Esophagus squamous epithelium (tissue), 4 donors: ENCODE results near the gene SUSD3.

Experiments used
- CTCF ChIP-seq, 6 experiments: fragments of 450-650 bp in 4 of 6; fragments of 200-600 bp in 2 of 6; sonication (generic) in 2 of 6; IDR thresholded peaks; one replicate each; pipeline ENCODE4 v1.5.1; 2016 to 2019; ENCODE audit warnings: antibody characterized with exemption in 6 of 6, mild to moderate bottlenecking in 4 of 6, moderate library complexity in 4 of 6
- POLR2A ChIP-seq, 4 donors: fragments of 450-650 bp; IDR thresholded peaks; one replicate each; pipeline ENCODE4 v1.6.1; 2017; ENCODE audit warnings: antibody characterized with exemption in 4 of 4, mild to moderate bottlenecking in 4 of 4, moderate library complexity in 3 of 4

GRCh38 chr9:93111001-93111370 is 52.5 kb downstream of the SUSD3 start:
- TF ChIP-seq CTCF (IDR thresholded peaks at IDR 0.05): no peak
- no peak for TF ChIP-seq POLR2A (IDR thresholded peaks at IDR 0.05)
